Activated T-helper 1 cell treated with anti-CD3 and anti-CD28 coated beads, Interleukin-2, amount 50 U/mL, for 16 hours (primary cell): ENCODE results near the gene SCGB3A2.

Source experiments
- DNase-seq, 2 donors: peaks; one replicate each; pipeline ENCODE4 v3.0.0-alpha.2; 2020; ENCODE audit warnings: low read depth in 1 of 2, low spot score in 1 of 2

The SCGB3A2 gene, protein sequence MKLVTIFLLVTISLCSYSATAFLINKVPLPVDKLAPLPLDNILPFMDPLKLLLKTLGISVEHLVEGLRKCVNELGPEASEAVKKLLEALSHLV

GRCh38 chr5:147878066-147878759 is at the start of gene SCGB3A2:
TSS of gene SCGB3A2 (plus strand) at chr5:147878711. CDS start at chr5:147878804, 93 bp downstream.
- DNase-seq, result no peak

GRCh38 chr5:147830035-147830434 is 48.5 kb upstream of the SCGB3A2 start:
- DNase-seq, result no peak

DNA sequence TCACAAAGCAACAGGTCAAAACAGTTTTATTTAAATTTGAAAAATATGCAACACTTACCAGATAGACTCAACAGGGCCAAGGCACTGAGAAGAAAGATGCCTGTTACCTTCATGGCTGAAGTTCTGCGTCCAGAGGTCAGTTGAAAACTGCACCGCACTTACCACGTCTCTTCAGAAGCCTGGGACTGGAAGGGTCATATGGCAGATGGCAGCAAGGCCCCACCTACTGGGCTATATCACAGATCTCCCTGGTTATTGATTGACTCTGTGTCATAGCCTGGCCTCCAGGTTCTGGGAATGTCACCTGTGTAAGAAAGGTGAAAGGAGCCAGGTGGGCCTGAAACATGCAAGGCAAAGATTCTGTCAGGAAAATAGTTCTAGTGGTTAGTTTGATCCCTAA is 47.0 kb upstream of the SCGB3A2 start, which contains the start of gene SPINK1:
Gene SPINK1, minus strand, starts transcription at position 207 of the 400 bp plus-strand sequence. Its CDS starts 94 bp downstream, at position 113.
- no peak for DNase-seq

GRCh38 chr5:147832541-147832940 is 46.0 kb upstream of the SCGB3A2 start:
- DNase-seq, result no peak

GRCh38 chr5:147835386-147835798 is 43.1 kb upstream of the SCGB3A2 start:
- DNase-seq, result no peak

GRCh38 chr5:147836439-147836838 is 42.1 kb upstream of the SCGB3A2 start:
- DNase-seq, result no peak

GRCh38 chr5:147842869-147843268 is 35.6 kb upstream of the SCGB3A2 start:
- DNase-seq, result no peak

GRCh38 chr5:147844846-147845245 is 33.7 kb upstream of the SCGB3A2 start:
- no peak for DNase-seq

- no peak for DNase-seq
Observed at GRCh38 chr5:147845618-147846017, 32.9 kb upstream of the SCGB3A2 start.

GRCh38 chr5:147849226-147849625 is 29.3 kb upstream of the SCGB3A2 start:
- DNase-seq, result no peak

DNA sequence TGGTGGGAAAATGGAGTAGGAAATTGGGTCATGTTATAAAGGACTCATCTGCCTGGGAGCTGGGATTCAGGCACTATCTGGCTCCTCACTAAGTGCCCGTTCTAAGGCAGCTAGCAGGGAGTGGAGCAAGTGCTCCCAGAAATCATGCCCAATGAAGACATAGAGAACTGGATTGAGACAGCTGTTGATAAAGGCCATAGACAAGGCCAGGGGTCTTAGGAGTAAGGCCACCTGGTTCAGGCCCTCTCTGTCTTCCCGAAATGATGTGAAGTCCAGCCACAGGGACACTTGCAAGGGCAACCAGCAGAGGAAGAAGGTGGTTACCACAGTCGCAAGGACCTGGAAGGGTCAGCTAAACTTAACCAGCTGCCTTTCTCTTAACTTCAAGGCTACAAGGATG is 26.9 kb upstream of the SCGB3A2 start:
- DNase-seq, result no peak

DNA sequence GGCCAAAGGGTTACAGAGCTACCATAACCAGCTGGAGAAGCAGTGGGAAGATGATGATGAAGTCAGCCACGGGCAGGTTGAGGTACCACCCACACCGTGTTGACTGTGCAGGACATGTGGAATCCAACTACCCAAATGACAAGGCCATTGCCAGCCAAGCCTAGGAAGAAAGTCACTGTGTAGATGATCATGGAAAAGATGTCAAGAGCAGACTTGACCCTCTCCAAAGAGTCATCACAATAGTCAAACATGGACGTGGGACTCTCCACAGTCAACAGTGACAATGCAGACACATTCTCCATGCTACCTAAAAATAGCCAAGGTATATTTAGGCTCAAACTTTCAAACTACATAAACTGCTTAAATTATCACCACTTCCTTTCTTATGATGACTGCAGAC is 26.1 kb upstream of the SCGB3A2 start:
- DNase-seq, result no peak

GRCh38 chr5:147853372-147853987 is 25.0 kb upstream of the SCGB3A2 start:
- no peak for DNase-seq

- DNase-seq, result no peak
Observed at GRCh38 chr5:147854331-147854730, 24.2 kb upstream of the SCGB3A2 start.

GRCh38 chr5:147854894-147855773 is 23.4 kb upstream of the SCGB3A2 start:
- no peak for DNase-seq

- no peak for DNase-seq
Observed at GRCh38 chr5:147855774-147856069, 22.8 kb upstream of the SCGB3A2 start.

DNA sequence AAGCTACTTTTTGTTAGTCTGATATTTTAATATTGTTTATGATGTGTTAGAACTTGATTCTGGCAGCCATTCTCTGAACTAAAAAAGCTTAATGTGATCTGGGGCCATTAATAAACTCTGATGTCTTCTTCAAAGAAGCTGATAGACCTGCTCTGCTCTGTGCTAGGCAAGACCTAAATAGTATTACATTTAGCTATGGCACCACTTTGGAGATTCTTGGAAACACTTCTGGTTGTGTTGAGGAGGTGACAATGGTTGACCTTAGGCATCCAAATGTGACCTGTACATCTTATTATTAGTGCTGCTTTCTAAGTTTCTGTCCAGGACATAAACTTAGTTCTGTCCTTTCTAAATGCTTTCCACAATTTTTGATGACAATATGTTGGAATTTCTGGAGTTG is 21.7 kb upstream of the SCGB3A2 start:
- no peak for DNase-seq

DNA sequence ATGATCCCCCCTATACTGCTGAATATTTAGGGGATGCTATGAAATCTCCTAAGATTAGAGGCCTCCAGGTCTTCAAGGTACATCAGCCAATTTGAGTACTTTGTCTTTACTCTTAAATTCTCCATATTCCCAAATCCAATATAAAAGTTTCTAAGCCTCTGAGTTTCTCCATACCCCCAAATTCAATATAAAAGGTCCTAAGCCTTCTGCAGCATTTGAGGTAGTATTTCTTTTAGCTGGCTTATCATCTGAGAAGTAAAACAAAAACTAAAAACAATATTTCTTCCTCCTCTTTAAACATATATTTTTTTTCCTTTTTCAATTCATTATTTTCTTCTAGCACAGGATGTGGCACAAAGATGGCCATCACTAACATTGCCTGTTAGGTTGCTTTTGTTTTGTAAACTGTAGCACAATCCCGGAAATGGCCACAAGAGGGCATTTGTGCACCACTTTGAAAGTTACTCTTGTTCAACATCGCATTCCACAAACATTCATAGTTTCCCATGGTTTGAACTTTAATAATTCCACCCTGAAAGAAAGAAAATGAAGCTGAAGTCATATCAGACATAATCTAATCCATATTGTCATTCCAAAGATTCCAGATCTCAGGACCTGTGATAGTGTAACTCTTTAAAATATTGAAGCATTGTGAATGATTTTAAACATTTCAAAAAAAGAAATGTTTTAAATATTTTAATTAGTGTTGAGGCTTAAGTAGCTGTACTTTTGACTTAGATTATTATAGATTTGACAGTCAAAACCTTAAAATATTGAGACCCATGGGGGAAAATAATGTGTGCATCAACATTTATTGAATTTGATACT is 21.0 kb upstream of the SCGB3A2 start:
- DNase-seq, result peak in 1 of 2 donors; percentile 7

GRCh38 chr5:147858565-147858964 is 19.9 kb upstream of the SCGB3A2 start:
- no peak for DNase-seq

- DNase-seq, result no peak
Observed at GRCh38 chr5:147859962-147860640, 18.4 kb upstream of the SCGB3A2 start.
